ENCODE data around the gene CNTNAP2.

CNTNAP2 gene

GRCh38 chr7:147079083-147079482 lies 962.5 kb downstream of the CNTNAP2 start:
- Histone ChIP-seq H3K36me3 (ENCODE audit: control insufficient read depth in 2 of 2, insufficient read depth in 1 of 2, low read length in 2 of 2) (no peaks in the 10 kb centered on the region), H3K27ac (ENCODE audit: extremely low read depth, low read depth, low read length) (no peak overlapping the region), H3K9me3 (ENCODE audit: control insufficient read depth, insufficient read depth, low read depth, low read length) (no peaks in the 10 kb centered on the region), H3K4me3 (ENCODE audit: low read depth, low read length) (no peak overlapping the region), H3K4me1 (ENCODE audit: control insufficient read depth, insufficient read depth, low read length) (no peaks in the 10 kb centered on the region)
- TF ChIP-seq MEIS1 (CRISPR knock-in tag; IDR thresholded peaks at IDR 0.05; ENCODE audit: borderline replicate concordance) (no peak), SP2 (tag by site-specific recombination; IDR thresholded peaks at IDR 0.05) (no peak), ZNF274 (IDR thresholded peaks at IDR 0.05; ENCODE audit: low read length) (no peak), ZNF274 (tag by site-specific recombination; IDR thresholded peaks at IDR 0.05; ENCODE audit: borderline replicate concordance) (no peak), ZNF114 (tag by site-specific recombination; IDR thresholded peaks at IDR 0.05) (no peak), ZNF423 (tag by site-specific recombination; IDR thresholded peaks at IDR 0.05) (no peak), ZBTB11 (tag by site-specific recombination; conservative IDR thresholded peaks at IDR 0.05; ENCODE audit: low read depth) (no peak), HOXA7 (CRISPR knock-in tag; IDR thresholded peaks at IDR 0.05; ENCODE audit: borderline replicate concordance) (no peak)
- ChIA-PET CTCF (interaction anchor here (0.7 to 0.9 kb wide), 2 partner anchors 8 to 133 kb away, joined by 3 to 6 read pairs; no protein-coding TSS in a partner anchor), POLR2A (no interaction called here)

- POLR2A ChIA-PET = no interaction called here
- no peak for TF ChIP-seq ZNF558 (tag by site-specific recombination; IDR thresholded peaks at IDR 0.05)
- TF ChIP-seq GLI2 (tag by site-specific recombination; IDR thresholded peaks at IDR 0.05; ENCODE audit: borderline replicate concordance, low read depth) = no peak
- TF ChIP-seq ZNF707 (tag by site-specific recombination; IDR thresholded peaks at IDR 0.05) = no peak
- TF ChIP-seq ZNF37A (tag by site-specific recombination; IDR thresholded peaks at IDR 0.05) = no peak
- TF ChIP-seq ZNF561 (tag by site-specific recombination; IDR thresholded peaks at IDR 0.05; ENCODE audit: borderline replicate concordance) = no peak
- TF ChIP-seq ZNF146 (tag by site-specific recombination; IDR thresholded peaks at IDR 0.05) = no peak
- TF ChIP-seq ZNF48 (tag by site-specific recombination; IDR thresholded peaks at IDR 0.05) = no peak
- Histone ChIP-seq H3K4me3 (ENCODE audit: low read depth, low read length) (no peak overlapping the region), H3K4me1 (ENCODE audit: control insufficient read depth, insufficient read depth, low read length) (no peaks in the 10 kb centered on the region), H3K36me3 (ENCODE audit: control insufficient read depth in 2 of 2, insufficient read depth in 1 of 2, low read length in 2 of 2) (no peaks in the 10 kb centered on the region), H3K9me3 (ENCODE audit: control insufficient read depth, insufficient read depth, low read depth, low read length) (no peaks in the 10 kb centered on the region), H3K27ac (ENCODE audit: extremely low read depth, low read depth, low read length) (no peak overlapping the region)
- CTCF ChIA-PET = interaction anchor here (0.9 kb wide), 1 partner anchor 9 kb away, joined by 6 read pairs; no protein-coding TSS in a partner anchor
Observed at GRCh38 chr7:147079921-147080420, 963.4 kb downstream of the CNTNAP2 start.

- Histone ChIP-seq H3K36me3 (ENCODE audit: control insufficient read depth in 2 of 2, insufficient read depth in 1 of 2, low read length in 2 of 2) (no peaks in the 10 kb centered on the region), H3K9me3 (ENCODE audit: control insufficient read depth, insufficient read depth, low read depth, low read length) (no peaks in the 10 kb centered on the region), H3K4me3 (ENCODE audit: low read depth, low read length) (no peak overlapping the region), H3K27ac (ENCODE audit: extremely low read depth, low read depth, low read length) (no peak overlapping the region), H3K4me1 (ENCODE audit: control insufficient read depth, insufficient read depth, low read length) (no peaks in the 10 kb centered on the region)
- no peak for TF ChIP-seq ZNF555 (tag by site-specific recombination; conservative IDR thresholded peaks at IDR 0.05)
- no peak for TF ChIP-seq ZNF76 (tag by site-specific recombination; IDR thresholded peaks at IDR 0.05; ENCODE audit: borderline replicate concordance, low read depth)
- TF ChIP-seq ZNF837 (tag by site-specific recombination; IDR thresholded peaks at IDR 0.05) = no peak
- no peak for TF ChIP-seq ZBTB17 (tag by site-specific recombination; IDR thresholded peaks at IDR 0.05)
- no peak for TF ChIP-seq ZNF248 (tag by site-specific recombination; IDR thresholded peaks at IDR 0.05)
- no peak for TF ChIP-seq ZNF501 (tag by site-specific recombination; IDR thresholded peaks at IDR 0.05)
- TF ChIP-seq GLIS2 (tag by site-specific recombination; IDR thresholded peaks at IDR 0.05) = no peak
- TF ChIP-seq AEBP2 (tag by site-specific recombination; IDR thresholded peaks at IDR 0.05; ENCODE audit: borderline replicate concordance) = no peak
- TF ChIP-seq ZIC2 (tag by site-specific recombination; IDR thresholded peaks at IDR 0.05) = no peak
- no peak for TF ChIP-seq PATZ1 (tag by site-specific recombination; IDR thresholded peaks at IDR 0.05)
- no peak for TF ChIP-seq ZNF639 (tag by site-specific recombination; IDR thresholded peaks at IDR 0.05)
- POLR2A ChIA-PET = no interaction called here
- CTCF ChIA-PET = no interaction called here
Observed at GRCh38 chr7:147081117-147081516, 964.5 kb downstream of the CNTNAP2 start.
